Coronary artery (tissue), 2 donors: ENCODE measurements around the gene SRCIN1.

ENCODE experiments used
- DNase-seq: peaks from one replicate; pipeline ENCODE4 v3.0.0-alpha.2; 2017; ENCODE audit warnings: low spot score
- H3K27ac ChIP-seq, 2 donors: fragments of 200-600 bp; sonication (generic); one replicate each; pipeline ENCODE4 v1.5.1; 2016 to 2019
- H3K4me3 ChIP-seq: fragments of 200-600 bp; sonication (generic); 2 replicates; pipeline ENCODE4 v1.5.1; 2016; ENCODE audit warnings: mild to moderate bottlenecking, moderate library complexity
- CTCF ChIP-seq: fragments of 200-600 bp; sonication (generic); IDR thresholded peaks from one replicate; pipeline ENCODE4 v1.5.1; 2019; ENCODE audit warnings: antibody characterized with exemption

SRCIN1 gene

GRCh38 chr17:38565853-38566665 lies 39.7 kb downstream of the SRCIN1 start:
- Histone ChIP-seq H3K4me3 (no peak overlapping the region), H3K27ac (no peak overlapping the region)
- no peak for DNase-seq
- TF ChIP-seq CTCF, result no peak

DNA sequence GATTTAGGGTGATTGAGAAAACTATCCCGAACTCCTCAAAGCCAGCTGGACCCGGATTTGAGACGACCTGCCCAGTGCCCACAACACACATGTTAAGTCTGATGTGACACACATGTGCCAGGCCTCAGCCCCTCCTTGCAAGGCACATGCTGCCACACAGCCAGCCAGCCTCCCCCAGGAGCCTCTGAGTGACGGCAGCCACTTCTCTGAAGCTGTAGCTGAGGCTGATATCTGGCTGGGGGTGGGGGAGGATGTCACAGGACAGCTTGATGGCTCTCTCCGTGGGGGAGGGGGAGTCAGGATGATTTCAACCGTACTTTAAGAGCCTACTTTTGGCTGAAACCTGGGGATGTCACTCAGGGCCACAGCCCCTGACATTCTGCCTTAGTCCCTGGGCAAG lies 40.9 kb downstream of the SRCIN1 start:
- no peak for DNase-seq
- no peak overlapping the region for H3K27ac ChIP-seq
- no peak overlapping the region for H3K4me3 ChIP-seq
- no peak for TF ChIP-seq CTCF

DNA sequence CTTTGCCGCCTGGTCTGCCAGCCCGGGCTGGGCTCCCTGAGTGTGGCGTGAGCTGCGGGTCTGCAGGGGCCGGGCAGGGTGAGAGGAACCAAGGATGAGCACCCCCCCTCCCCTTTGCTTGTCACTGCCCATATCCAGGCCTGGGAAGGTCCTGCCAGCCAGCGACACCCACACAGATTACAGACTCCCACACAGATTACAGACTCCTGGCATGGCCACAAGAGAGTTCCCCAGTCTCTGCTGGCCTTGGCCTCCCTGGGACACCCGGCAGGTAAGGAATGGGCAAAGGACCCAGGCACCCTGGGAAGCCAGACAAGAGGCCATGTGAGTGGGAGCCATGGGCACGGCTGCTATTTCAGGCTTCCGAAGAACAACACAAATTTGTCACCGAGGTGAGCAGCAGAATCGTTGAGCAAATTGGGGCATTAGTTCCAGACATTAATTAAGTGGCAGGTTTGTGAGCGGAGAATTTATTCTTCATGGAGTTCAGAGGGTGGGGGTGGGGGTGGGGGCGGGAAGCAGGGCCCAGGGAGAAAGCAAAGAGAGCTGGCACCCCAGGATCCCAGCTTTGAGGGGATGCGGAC lies 41.4 kb downstream of the SRCIN1 start:
- no peak overlapping the region for H3K4me3 ChIP-seq
- DNase-seq, result no peak
- H3K27ac ChIP-seq, result no peak overlapping the region
- no peak for TF ChIP-seq CTCF

GRCh38 chr17:38563362-38564253 lies 42.1 kb downstream of the SRCIN1 start:
- Histone ChIP-seq H3K27ac (no peak overlapping the region), H3K4me3 (no peak overlapping the region)
- no peak for TF ChIP-seq CTCF
- DNase-seq, result no peak

DNA sequence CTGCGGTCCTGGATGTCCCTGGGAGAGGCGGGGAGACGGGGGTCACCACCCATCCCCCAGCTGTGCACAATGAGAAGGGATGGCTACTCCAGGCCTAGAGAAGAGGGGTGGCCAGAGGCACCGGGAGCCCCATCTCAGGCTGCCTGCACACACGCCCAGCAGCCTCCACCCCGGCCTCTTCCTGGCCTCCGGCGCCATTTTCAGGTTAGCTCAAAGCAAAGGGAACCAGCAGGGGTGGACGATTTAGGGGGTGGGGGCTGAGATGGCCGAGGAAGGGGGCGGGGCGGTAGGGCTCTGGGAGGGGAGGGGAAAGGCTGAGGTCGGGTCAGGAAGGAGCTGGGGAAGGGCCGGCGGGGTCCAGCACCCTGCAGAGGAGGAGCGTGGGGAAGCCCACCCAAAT lies 42.8 kb downstream of the SRCIN1 start:
- DNase-seq, result no peak
- no peak overlapping the region for H3K27ac ChIP-seq
- TF ChIP-seq CTCF, result no peak

GRCh38 chr17:38562215-38562569 lies 43.6 kb downstream of the SRCIN1 start:
- DNase-seq, result no peak
- no peak overlapping the region for H3K4me3 ChIP-seq
- no peak for TF ChIP-seq CTCF
- H3K27ac ChIP-seq, result no peak overlapping the region

More for the DNA sequence above, 42.8 kb downstream of the SRCIN1 start:
- no peak overlapping the region for H3K4me3 ChIP-seq
